Right lung (tissue), 5 donors: ENCODE data around the gene NAP1L1. TPM values are rescaled to one million over a fixed set of nuclear protein-coding genes. Genes with fewer than 3 reads are reported as not detected.

Experiments
- DNase-seq, 2 donors: peaks; one replicate each; pipeline ENCODE4 v3.0.0-alpha.2; 2013
- polyA plus RNA-seq, 5 donors: library from polyadenylated mRNA; unstranded; fragments of 120-200 nt; gene quantifications; one replicate each; pipeline versions ENCODE4 v1.2.1 to v1.2.3, GENCODE V29; 2013; ENCODE audit warnings: inconsistent platforms in 1 of 5, low replicate concordance in 1 of 5; ENCODE audit not compliant: insufficient read length in 5 of 5, insufficient read depth in 1 of 5

NAP1L1 gene
- polyA plus RNA-seq, 5 donors: 780 to 1,133 (median 941) TPM

GRCh38 chr12:76023069-76023690 is 61.3 kb downstream of the NAP1L1 start:
- DNase-seq: no peak

GRCh38 chr12:76022506-76022905 is 62.0 kb downstream of the NAP1L1 start:
- no peak for DNase-seq

- no peak for DNase-seq
Measured at GRCh38 chr12:76020731-76021672, 63.5 kb downstream of the NAP1L1 start.

GRCh38 chr12:76020281-76020680 is 64.2 kb downstream of the NAP1L1 start:
- no peak for DNase-seq

- DNase-seq: no peak
Measured at GRCh38 chr12:76018672-76019071, 65.8 kb downstream of the NAP1L1 start.

- no peak for DNase-seq
Measured at GRCh38 chr12:76018111-76018510, 66.4 kb downstream of the NAP1L1 start.

- DNase-seq: no peak
Measured at GRCh38 chr12:76014007-76014406, 70.5 kb downstream of the NAP1L1 start.

- no peak for DNase-seq
Measured at GRCh38 chr12:76013603-76014002, 70.9 kb downstream of the NAP1L1 start.

- no peak for DNase-seq
Measured at GRCh38 chr12:76012644-76013043, 71.8 kb downstream of the NAP1L1 start.

- DNase-seq: no peak
Measured at GRCh38 chr12:76010732-76011458, 73.6 kb downstream of the NAP1L1 start.

GRCh38 chr12:76008428-76008827 is 76.1 kb downstream of the NAP1L1 start:
- DNase-seq: no peak

GRCh38 chr12:76007640-76008039 is 76.8 kb downstream of the NAP1L1 start:
- DNase-seq: no peak

GRCh38 chr12:76006028-76006925 is 78.2 kb downstream of the NAP1L1 start:
- no peak for DNase-seq

GRCh38 chr12:76003355-76003638 is 81.2 kb downstream of the NAP1L1 start:
- DNase-seq: no peak

GRCh38 chr12:76002598-76003354 is 81.7 kb downstream of the NAP1L1 start:
- DNase-seq: no peak

- DNase-seq: no peak
Measured at GRCh38 chr12:75998292-75999063, 86.0 kb downstream of the NAP1L1 start.

GRCh38 chr12:75997658-75998057 is 86.8 kb downstream of the NAP1L1 start:
- no peak for DNase-seq

GRCh38 chr12:75996861-75997447 is 87.5 kb downstream of the NAP1L1 start:
- no peak for DNase-seq

- DNase-seq: no peak
Measured at GRCh38 chr12:75995691-75996090, 88.8 kb downstream of the NAP1L1 start.
